Measurements from ENCODE around the gene ROR2. TPM values are rescaled to one million over a fixed set of nuclear protein-coding genes. Genes with fewer than 3 reads are reported as not detected.

ROR2 gene
- total RNA-seq, 1 donor: 13.8 TPM

- H4K20me1 ChIP-seq (ENCODE audit: insufficient read depth, low read length): no peaks in the 10 kb centered on the region
- H3K4me3 ChIP-seq (ENCODE audit: insufficient read depth, low read length): no peak overlapping the region
- peak; percentile 24 for TF ChIP-seq CTCF (IDR thresholded peaks at IDR 0.05; ENCODE audit: extremely low read depth, low read depth, low read length)
- H3K27ac ChIP-seq (ENCODE audit: low read depth, low read length): no peak overlapping the region
- H3K27me3 ChIP-seq (ENCODE audit: insufficient read depth, low read length): no peaks in the 10 kb centered on the region
- no peak overlapping the region for H2AFZ ChIP-seq (ENCODE audit: low read length)
- H3K36me3 ChIP-seq (ENCODE audit: insufficient read depth, low read length): no peaks in the 10 kb centered on the region
- no peak for DNase-seq (ENCODE audit: insufficient read length, low spot score, missing footprints)
- peaks cover 5% of the 10 kb centered on the region for H3K4me1 ChIP-seq (ENCODE audit: insufficient read depth, low read length)
- no peaks in the 10 kb centered on the region for H3K79me2 ChIP-seq (ENCODE audit: insufficient read depth, low read length)
- no peaks in the 10 kb centered on the region for H3K9me3 ChIP-seq (ENCODE audit: low read depth, low read length)
- H3K4me2 ChIP-seq (ENCODE audit: insufficient read depth, low read length): no peak overlapping the region
These were observed 391.1 kb downstream of the ROR2 start for GRCh38 chr9:91558879-91559278.

GRCh38 chr9:91558395-91558794, 391.6 kb downstream of the ROR2 start:
- Histone ChIP-seq H3K79me2 (ENCODE audit: insufficient read depth, low read length) (no peaks in the 10 kb centered on the region), H3K4me2 (ENCODE audit: insufficient read depth, low read length) (no peak overlapping the region), H3K27me3 (ENCODE audit: insufficient read depth, low read length) (no peaks in the 10 kb centered on the region), H2AFZ (ENCODE audit: low read length) (no peak overlapping the region), H3K27ac (ENCODE audit: low read depth, low read length) (no peak overlapping the region), H4K20me1 (ENCODE audit: insufficient read depth, low read length) (no peaks in the 10 kb centered on the region), H3K9me3 (ENCODE audit: low read depth, low read length) (no peaks in the 10 kb centered on the region), H3K4me1 (ENCODE audit: insufficient read depth, low read length) (peaks cover 5% of the 10 kb centered on the region), H3K4me3 (ENCODE audit: insufficient read depth, low read length) (no peak overlapping the region), H3K36me3 (ENCODE audit: insufficient read depth, low read length) (no peaks in the 10 kb centered on the region)
- TF ChIP-seq CTCF (IDR thresholded peaks at IDR 0.05; ENCODE audit: extremely low read depth, low read depth, low read length): no peak
- DNase-seq (ENCODE audit: insufficient read length, low spot score, missing footprints): no peak

GRCh38 chr9:91557327-91557726, 392.7 kb downstream of the ROR2 start:
- Histone ChIP-seq H3K4me3 (ENCODE audit: insufficient read depth, low read length) (no peak overlapping the region), H4K20me1 (ENCODE audit: insufficient read depth, low read length) (no peaks in the 10 kb centered on the region), H3K4me1 (ENCODE audit: insufficient read depth, low read length) (peaks cover 5% of the 10 kb centered on the region), H3K36me3 (ENCODE audit: insufficient read depth, low read length) (no peaks in the 10 kb centered on the region), H3K27ac (ENCODE audit: low read depth, low read length) (no peak overlapping the region), H3K9me3 (ENCODE audit: low read depth, low read length) (no peaks in the 10 kb centered on the region), H3K27me3 (ENCODE audit: insufficient read depth, low read length) (no peaks in the 10 kb centered on the region), H3K79me2 (ENCODE audit: insufficient read depth, low read length) (no peaks in the 10 kb centered on the region), H3K4me2 (ENCODE audit: insufficient read depth, low read length) (no peak overlapping the region), H2AFZ (ENCODE audit: low read length) (no peak overlapping the region)
- no peak for TF ChIP-seq CTCF (IDR thresholded peaks at IDR 0.05; ENCODE audit: extremely low read depth, low read depth, low read length)
- no peak for DNase-seq (ENCODE audit: insufficient read length, low spot score, missing footprints)

GRCh38 chr9:91555132-91555531, 394.9 kb downstream of the ROR2 start:
- DNase-seq (ENCODE audit: insufficient read length, low spot score, missing footprints): no peak
- no peak overlapping the region for H3K4me2 ChIP-seq (ENCODE audit: insufficient read depth, low read length)
- no peak overlapping the region for H2AFZ ChIP-seq (ENCODE audit: low read length)
- no peaks in the 10 kb centered on the region for H3K36me3 ChIP-seq (ENCODE audit: insufficient read depth, low read length)
- no peak overlapping the region for H3K27ac ChIP-seq (ENCODE audit: low read depth, low read length)
- H3K4me1 ChIP-seq (ENCODE audit: insufficient read depth, low read length): no peaks in the 10 kb centered on the region
- no peaks in the 10 kb centered on the region for H3K27me3 ChIP-seq (ENCODE audit: insufficient read depth, low read length)
- no peak for TF ChIP-seq CTCF (IDR thresholded peaks at IDR 0.05; ENCODE audit: extremely low read depth, low read depth, low read length)
- H3K4me3 ChIP-seq (ENCODE audit: insufficient read depth, low read length): no peak overlapping the region
- H3K9me3 ChIP-seq (ENCODE audit: low read depth, low read length): no peaks in the 10 kb centered on the region
- H4K20me1 ChIP-seq (ENCODE audit: insufficient read depth, low read length): no peaks in the 10 kb centered on the region
- no peaks in the 10 kb centered on the region for H3K79me2 ChIP-seq (ENCODE audit: insufficient read depth, low read length)

Measured in osteoblast (primary cell).